ENCODE measurements around the gene RPS5.

Gene RPS5

DNA sequence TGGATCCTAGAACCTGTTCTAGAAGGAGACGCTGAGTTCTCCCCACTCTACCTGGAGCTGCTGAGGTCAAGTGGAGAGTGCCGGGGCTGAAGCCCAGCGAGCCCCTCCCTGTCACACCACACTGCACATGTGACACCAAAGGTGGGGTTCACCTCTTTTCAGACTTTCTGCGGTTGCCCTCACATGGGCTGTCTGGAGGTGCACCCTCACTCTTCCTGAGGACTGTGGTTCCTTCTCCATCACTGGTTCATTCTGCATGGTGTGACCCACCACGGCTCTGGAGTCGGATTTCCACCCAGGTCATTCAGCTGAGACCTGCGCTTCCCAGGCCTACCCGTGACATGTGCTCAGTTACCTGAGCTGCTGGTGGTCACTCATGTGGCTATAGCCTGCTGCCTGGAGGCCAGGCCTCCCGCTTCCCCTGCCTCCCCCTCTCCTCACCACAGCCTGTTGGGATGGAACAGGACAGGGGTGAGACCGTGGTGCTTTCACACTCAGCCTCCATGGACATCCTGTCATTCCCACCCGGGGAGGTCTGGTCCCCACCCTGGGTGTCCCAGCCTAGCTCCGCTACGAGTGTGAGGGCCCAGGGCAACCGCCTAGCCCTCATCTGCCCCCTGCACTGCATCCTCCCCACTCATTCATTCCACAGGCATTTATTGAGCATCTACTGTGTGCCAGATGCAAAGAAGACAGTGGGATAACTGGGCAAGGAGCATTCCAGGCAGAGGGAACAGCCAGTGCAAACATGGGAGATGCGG lies 33.2 kb upstream of the RPS5 start:
- TF ChIP-seq, protein P1, sequence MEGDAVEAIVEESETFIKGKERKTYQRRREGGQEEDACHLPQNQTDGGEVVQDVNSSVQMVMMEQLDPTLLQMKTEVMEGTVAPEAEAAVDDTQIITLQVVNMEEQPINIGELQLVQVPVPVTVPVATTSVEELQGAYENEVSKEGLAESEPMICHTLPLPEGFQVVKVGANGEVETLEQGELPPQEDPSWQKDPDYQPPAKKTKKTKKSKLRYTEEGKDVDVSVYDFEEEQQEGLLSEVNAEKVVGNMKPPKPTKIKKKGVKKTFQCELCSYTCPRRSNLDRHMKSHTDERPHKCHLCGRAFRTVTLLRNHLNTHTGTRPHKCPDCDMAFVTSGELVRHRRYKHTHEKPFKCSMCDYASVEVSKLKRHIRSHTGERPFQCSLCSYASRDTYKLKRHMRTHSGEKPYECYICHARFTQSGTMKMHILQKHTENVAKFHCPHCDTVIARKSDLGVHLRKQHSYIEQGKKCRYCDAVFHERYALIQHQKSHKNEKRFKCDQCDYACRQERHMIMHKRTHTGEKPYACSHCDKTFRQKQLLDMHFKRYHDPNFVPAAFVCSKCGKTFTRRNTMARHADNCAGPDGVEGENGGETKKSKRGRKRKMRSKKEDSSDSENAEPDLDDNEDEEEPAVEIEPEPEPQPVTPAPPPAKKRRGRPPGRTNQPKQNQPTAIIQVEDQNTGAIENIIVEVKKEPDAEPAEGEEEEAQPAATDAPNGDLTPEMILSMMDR (IDR thresholded peaks at IDR 0.05; ENCODE audit: low read depth, low read length): no peak
- no peak for DNase-seq (ENCODE audit: low read depth in 2 of 2)
- no peak overlapping the region for H3K4me3 ChIP-seq (replicated peaks in 1 of 2; ENCODE audit: low read depth in 2 of 2, low read length in 2 of 2)

DNA sequence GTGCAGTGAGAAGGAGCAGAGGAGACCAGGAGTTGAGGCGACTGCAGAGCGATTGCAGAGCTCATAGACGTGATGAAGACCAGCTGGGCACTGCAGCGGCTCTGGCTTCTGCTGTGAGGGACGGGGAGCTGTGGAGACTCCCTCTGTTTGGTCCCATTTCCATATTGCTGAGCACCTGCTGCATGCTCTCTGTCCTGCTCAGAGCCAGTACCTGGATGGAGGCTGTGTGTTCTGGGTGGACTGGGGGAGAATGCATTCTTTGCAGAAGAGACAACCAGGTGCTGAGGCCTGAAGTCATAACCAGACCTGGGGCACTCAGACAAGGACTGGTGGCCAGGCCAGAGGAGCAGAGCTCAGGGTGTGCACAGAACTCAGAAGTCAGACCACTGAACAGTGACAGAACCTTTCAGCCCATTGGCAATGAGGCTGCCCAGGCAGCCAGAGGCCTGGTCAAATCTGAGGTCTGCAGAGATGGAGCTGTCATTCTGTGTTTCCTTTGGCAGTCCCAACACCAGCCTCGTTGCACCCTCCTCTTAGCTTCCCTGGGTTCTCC lies 32.5 kb upstream of the RPS5 start:
- DNase-seq (ENCODE audit: low read depth in 2 of 2): no peak
- no peak overlapping the region for H3K4me3 ChIP-seq (replicated peaks in 1 of 2; ENCODE audit: low read depth in 2 of 2, low read length in 2 of 2)
- TF ChIP-seq, protein P1 (IDR thresholded peaks at IDR 0.05; ENCODE audit: low read depth, low read length): no peak

DNA sequence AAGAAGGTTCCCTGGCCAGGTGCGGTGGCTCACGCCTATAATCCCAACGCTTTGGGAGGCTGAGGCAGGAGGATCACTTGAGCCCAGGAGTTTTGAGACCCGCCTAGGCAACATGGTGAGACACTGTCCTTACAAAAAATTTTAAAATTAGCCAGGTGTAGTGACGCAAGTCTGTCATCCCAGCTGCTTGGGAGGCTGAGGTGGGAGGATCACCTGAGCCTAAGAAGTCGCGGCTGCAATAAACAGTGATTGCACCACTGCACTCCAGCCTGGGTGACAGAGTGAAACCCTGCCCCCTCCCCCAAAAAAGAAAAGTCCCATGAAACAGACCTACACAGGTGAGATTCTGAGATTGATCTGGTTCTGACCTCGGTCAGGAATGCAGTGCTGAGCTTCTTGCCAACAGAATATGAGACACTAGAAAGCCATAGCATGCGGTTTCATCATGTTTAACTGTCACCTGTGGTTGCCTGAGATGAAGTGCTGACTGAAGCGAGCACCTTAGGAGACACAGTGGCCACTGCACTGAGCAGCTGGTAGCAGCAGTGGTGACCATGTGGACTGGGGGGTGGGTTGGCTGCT lies 31.8 kb upstream of the RPS5 start:
- TF ChIP-seq, protein P1 (IDR thresholded peaks at IDR 0.05; ENCODE audit: low read depth, low read length): no peak
- H3K4me3 ChIP-seq (replicated peaks in 1 of 2; ENCODE audit: low read depth in 2 of 2, low read length in 2 of 2): no peak overlapping the region
- no peak for DNase-seq (ENCODE audit: low read depth in 2 of 2)

DNA sequence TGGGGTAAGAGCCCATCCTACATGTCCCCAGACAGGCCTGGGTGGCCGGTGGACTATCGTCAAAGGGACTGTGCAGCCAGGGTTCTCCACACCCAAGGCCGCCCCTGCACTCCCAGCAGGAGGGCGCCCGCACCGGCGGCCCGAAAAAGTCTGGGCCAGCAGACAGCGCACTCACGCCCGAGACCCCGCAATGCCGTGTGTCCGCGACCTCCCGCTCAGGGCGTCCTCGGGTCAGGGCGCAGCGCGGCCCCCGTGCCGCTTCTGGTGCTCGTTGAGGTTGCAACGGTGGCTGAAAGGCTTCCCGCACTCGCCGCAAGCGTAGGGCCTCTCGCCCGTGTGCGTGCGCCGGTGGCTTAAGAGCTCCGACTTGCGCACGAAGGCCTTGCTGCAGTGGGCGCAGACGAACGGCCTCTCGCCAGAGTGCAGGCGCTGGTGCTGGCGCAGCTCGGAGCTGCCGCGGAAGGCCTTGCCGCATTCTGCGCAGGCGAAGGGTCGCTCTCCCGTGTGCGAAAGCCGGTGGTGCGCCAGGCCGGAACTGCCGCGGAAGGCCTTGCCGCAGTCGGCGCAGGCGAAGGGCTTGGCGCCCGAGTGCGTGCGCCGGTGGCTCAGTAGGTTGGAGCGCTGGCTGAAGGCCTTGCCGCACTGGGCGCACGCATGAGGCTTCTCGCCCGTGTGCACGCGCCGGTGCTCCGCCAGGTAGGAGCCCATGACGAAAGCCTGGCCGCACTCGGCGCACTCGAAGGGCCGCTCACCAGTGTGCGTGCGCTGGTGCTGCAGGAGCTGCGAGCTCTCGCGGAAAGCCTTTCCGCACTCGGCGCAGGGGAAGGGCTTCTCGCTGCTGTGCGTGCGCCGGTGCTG lies 30.9 kb upstream of the RPS5 start:
- TF ChIP-seq, protein P1 (IDR thresholded peaks at IDR 0.05; ENCODE audit: low read depth, low read length): no peak
- DNase-seq (ENCODE audit: low read depth in 2 of 2): peak; percentile 45 to 53
- peak overlapping the region; percentile 8 to 28 for H3K4me3 ChIP-seq (replicated peaks in 1 of 2; ENCODE audit: low read depth in 2 of 2, low read length in 2 of 2)

DNA sequence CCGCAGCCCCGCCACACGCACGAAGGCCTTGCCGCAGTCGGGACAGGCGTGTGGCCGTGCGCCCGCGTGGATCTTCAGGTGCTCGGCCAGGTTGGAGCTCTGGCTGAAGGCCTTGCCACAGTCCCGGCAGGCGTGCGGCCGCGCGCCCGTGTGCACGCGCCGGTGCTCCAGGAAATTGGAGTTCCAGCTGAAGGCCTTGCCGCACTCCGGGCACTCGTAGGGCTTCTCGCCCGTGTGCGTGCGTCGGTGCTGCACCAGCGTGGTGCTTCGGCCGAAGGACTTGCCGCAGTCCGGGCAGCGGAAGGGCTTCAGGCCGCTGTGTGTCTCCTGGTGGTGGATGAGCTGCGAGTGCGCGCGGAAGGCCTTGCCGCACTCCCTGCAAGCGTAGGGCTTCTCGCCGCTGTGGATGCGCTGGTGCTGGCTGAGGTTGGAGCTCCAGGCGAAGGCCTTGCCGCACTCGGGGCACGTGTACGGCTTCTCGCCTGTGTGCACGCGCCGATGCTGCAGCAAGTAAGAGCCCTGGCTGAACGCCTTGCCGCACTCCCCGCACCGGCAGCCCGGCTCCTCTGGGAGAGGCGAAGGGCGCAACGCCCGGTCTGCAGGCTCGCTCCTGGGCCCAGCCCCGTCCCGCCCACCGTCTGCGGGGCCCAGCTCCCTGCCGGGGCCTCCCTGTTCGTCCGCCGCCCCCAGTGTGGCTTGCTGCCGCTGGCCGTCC lies 30.1 kb upstream of the RPS5 start:
- peak; percentile 27 to 38 for DNase-seq (ENCODE audit: low read depth in 2 of 2)
- TF ChIP-seq, protein P1 (IDR thresholded peaks at IDR 0.05; ENCODE audit: low read depth, low read length): no peak
- H3K4me3 ChIP-seq (replicated peaks in 1 of 2; ENCODE audit: low read depth in 2 of 2, low read length in 2 of 2): peak overlapping the region; percentile 15 to 28

Measured in cardiac fibroblast (primary cell).